ENCODE data around the gene TRIP4.
"Not testable (repeated sequence)": the region's sequence is repeated elsewhere in the genome, so short reads cannot be mapped to it uniquely, and the experiment has no call there.

TRIP4 gene

DNA sequence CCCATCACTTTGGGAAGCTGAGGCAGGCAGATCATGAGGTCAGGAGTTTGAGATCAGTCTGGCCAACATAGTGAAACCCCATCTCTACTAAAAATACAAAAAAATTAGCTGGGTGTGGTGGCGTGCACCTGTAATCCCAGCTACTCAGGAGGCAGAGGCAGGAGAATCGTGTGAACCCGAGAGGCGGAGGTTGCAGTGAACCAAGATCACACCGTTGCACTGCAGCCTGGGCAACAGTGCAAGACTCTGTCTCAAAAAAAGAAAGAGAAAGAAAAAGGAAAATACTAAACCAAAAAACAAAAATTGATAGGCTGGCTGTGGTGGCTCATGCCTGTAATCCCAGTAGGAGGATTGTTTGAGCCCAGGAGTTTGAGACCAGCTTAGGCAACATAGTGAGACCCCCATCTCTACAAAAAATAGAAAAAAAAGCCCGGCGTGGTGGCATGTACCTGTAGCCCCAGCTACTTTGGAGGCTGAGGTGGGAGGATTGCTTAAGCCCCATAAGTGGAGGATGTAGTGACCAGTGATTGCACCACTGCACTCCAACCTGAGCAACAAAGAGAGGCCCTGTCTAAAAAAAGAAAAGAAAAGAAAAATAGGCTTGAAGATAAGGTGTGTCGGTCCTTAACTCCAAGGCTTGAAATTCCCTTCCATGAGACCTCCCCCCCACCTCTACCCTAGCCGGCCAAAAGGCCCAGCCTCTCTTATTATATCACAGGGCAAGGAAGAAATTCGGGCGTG is 7.3 kb upstream of the TRIP4 start:
- not testable (repeated sequence) for DNase-seq (ENCODE audit: low read depth in 2 of 3, low spot score in 2 of 3)

DNA sequence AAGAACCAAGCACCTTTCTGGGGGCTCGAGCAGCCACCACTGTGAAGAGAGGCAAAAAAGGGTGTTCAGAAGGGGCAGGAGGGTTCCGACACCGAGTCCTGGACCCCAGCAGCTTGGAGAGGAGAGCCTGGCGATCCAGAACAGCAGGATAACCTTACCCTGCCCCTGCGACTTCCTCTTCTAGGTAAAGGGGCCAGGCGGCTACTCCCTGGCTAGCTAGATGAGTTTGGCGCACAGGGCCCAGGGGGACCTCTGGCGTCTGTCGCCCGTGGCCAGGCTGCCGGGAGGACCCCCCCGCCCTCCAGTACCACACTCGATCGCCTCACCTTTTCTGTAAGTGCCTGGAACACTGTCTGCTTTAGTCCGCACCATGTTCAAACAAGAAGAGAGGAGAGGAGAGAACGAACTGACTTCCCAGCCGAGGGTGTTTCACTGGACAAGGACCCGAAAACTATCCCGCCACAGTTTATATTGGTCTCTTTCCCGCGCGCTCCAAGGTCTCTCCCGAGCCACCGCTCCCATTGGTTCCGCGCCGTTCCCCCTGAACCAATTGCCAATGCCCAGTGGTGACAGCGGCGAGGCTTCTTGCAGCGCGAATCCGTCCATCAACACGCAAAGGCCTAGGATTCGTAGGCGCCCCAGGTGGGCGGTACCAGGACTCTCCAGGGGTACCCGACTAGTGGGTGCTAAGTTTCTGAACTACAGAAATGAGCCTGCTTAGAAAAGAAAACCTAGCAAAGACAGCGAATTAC is 6.5 kb upstream of the TRIP4 start, which contains the start of gene PCLAF:
Gene PCLAF, minus strand, starts transcription at position 442 of the 752 bp plus-strand sequence. Its CDS starts 70 bp downstream, at position 372.
- DNase-seq (ENCODE audit: low read depth in 2 of 3, low spot score in 2 of 3) = peak; percentile 70 to 90 (median 83)

DNA sequence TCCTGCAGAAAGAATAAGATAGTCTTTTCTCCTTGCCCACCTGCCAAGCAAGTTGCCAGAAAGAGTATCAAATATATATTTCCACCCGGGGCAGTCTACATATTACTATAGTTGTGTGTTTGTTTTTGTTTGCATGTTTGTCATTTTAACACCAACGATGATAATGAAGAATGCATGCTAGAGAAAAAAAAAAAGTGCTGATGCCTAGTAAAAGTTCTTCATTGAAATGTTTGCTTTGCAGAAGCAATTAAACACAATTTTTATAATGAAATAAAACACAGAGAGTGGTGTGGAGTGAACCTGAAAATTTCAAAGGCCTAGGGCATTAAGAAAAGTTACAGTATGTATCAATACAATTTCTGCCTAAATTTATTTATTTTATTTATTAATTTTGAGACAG is 3.9 kb upstream of the TRIP4 start:
- DNase-seq (ENCODE audit: low read depth in 2 of 3, low spot score in 2 of 3) = no peak

DNA sequence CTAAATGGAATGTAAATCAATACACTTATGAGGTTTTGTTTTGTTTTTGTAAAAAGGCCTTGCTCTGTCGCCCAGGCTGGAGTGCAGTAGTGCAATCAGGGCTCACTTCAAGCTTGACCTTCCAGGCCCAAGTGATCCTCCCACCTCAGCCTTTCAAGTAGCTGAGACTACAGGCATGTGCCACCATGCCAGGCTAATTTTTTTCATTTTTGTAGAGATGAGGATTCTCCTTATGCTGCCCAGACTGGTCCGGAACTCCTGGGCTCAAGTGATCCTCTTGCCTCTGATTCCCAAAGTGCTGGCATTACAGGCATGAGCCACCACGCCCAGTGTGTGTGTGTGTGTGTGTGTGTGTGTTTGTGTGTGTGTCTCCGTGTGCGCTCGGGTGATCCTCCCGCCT is 1.3 kb upstream of the TRIP4 start:
- no peak for DNase-seq (ENCODE audit: low read depth in 2 of 3, low spot score in 2 of 3)

DNA sequence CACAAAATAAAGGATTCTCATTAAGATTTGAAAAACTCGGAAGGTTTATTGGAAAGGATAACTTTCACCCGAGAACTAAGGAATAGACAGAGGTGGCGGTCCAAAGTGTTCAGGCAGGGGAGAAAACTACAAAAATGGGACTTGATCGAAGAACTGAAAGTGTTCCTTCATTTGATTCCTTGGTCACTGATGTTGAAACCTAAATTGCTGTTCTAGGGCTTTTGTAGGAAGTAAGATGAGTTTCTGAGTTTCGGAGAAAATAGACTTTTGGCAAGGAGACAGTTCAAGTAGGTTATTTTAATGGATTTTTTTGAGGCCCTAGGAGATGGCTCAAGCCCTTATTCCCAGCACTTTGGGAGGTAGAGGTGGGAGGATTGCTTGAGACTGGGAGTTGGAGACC is 1.4 kb downstream of the TRIP4 start:
- DNase-seq (ENCODE audit: low read depth in 2 of 3, low spot score in 2 of 3) = no peak

DNA sequence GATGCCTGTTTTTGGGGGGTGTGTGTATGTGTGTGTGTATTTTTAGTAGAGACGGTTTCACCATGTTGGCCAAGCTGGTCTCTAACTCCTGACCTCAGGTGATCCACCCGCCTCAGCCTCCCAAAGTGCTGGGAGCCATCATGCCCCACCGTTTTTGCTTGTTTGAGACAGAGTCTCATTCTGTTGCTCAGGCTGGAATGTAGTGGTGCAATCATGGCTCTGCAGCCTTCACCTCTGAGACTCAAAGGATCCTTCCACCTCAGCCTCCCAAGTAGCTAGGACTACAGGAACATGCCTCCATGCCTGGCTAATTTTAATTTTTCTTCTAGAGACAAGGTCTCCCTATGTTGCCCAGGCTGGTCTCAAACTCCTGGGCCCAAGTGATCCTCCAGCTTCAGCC is 4.8 kb downstream of the TRIP4 start:
- not testable (repeated sequence) for DNase-seq (ENCODE audit: low read depth in 2 of 3, low spot score in 2 of 3)

DNA sequence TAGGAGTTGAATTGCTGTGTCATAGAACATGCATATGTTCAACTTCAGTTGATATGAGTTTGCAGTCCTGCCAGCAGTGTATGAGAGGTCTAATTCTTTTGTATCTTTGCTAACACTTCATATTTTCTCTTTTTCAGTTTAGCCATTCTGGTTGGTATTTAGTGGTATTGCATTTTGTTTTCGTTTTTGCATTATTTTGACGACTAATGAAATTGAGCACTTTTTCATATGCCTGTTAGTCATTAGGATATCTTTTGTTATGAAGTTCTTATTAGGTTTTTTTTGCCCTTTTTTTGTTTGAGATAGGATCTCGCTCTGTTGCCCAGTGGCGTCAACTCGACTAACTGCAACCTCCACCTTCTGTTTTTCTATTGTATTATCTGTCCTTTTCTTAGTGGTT is 9.2 kb downstream of the TRIP4 start:
- no peak for DNase-seq (ENCODE audit: low read depth in 2 of 3, low spot score in 2 of 3)

DNA sequence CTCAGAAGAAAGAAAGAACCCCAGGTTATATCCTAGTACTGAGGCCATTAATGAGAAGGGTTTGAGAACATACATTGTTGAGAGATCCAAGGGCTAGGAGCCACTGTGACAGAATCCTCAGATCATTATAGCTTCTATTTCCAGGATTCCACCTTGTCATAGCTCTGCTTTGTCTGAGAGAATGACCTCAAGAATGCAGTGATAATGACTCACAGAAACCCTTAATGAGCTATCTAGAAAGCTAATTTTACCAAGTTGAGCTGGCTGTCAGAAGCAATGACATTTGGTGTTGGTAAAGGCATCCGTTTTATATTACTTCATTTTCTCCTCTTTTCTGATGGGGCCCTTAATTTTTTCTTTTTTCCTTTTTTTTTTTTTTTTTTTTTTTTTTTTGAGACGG is 10.9 kb downstream of the TRIP4 start:
- DNase-seq (ENCODE audit: low read depth in 2 of 3, low spot score in 2 of 3) = no peak

DNA sequence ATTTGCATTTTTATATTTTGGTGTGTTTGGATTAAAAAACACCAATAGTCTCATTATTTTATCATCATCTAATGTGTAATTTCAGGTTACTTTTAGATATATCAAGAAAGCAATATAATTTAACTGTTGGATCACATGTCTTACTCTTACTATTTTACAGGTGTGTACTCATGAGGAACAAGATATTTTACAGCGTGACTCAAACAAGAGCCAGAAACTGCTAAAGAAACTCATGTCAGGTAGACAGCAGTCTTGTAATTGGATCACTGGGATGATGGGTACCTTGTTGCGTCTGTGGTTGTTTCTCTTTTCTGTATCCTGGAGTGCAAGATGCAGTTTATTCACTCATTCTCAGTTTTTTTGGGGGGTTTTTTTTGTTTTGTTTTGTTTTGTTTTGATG is 12.9 kb downstream of the TRIP4 start:
- DNase-seq (ENCODE audit: low read depth in 2 of 3, low spot score in 2 of 3) = no peak

DNA sequence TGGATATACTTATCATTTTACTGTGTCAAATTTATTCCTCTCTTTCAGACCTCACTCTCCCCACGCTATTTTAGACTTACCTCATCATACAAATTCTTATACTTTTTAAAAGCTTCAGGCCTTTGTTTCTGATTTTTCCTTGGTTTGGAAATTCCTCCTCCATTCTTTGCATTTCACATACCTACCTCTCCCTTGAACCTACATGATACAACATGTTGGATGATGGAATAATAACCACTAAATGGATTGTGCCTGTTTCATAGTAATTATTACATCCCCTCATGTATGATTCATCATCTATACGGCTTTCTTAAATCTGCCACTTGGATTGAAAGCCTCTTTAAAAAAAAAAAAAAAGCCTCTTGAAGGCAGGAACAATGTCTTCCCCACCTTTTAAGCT is 24.6 kb downstream of the TRIP4 start:
- DNase-seq (ENCODE audit: low read depth in 2 of 3, low spot score in 2 of 3) = no peak

DNA sequence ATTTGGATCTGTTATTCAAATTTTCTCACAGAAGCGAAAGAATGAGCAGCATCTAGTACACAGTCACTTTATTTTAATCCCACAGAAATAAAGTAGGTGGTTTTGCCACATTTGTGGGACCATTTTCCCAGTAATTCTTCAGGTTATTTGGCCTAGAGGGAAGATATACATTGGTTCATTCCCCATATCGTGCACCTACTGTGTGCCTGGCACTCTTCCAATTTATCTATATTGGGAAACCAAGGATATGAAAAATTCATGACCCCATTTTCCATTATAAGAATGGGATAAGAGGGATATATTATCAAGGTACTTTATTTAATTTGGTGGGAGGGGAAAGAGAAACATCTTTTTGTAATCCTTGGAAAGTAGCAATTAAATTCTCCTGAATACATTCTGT is 35.1 kb downstream of the TRIP4 start:
- DNase-seq (ENCODE audit: low read depth in 2 of 3, low spot score in 2 of 3) = no peak

DNA sequence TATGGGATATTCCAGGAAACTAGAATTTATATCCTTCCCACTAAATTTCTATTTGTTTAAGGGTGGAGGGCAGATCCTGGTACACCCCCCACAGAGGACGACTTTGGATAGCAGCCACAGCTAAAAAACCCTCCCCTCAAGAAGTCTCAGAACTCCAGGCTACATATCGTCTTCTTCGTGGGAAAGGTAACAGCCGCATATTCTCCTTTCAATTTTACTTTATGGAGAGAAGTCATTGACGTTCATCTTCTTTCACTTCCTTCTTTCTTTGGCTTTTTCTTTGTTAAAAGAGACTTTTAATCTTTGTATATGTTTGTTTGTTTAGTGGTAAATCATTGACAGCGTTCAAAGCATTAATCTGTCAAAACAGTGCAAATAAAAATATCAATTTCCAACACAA is 36.3 kb downstream of the TRIP4 start:
- no peak for DNase-seq (ENCODE audit: low read depth in 2 of 3, low spot score in 2 of 3)

DNA sequence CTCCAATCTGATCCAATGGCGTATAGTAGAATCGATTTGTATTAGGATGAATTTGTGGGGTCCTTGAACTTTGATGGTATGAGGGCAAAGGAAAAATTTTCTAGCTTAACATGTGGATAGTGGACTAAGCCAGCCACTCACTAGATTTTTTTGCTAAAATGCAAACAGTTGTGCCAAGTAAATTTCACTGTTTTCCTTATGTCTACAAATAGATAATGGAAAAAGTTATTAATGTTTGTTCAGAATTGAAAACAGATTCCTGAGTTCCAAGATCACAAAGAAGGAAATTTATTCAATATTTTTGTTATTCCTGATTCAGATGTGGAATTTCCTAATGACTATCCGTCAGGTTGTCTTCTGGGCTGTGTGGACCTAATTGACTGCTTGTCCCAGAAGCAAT is 37.6 kb downstream of the TRIP4 start:
- DNase-seq (ENCODE audit: low read depth in 2 of 3, low spot score in 2 of 3) = no peak

DNA sequence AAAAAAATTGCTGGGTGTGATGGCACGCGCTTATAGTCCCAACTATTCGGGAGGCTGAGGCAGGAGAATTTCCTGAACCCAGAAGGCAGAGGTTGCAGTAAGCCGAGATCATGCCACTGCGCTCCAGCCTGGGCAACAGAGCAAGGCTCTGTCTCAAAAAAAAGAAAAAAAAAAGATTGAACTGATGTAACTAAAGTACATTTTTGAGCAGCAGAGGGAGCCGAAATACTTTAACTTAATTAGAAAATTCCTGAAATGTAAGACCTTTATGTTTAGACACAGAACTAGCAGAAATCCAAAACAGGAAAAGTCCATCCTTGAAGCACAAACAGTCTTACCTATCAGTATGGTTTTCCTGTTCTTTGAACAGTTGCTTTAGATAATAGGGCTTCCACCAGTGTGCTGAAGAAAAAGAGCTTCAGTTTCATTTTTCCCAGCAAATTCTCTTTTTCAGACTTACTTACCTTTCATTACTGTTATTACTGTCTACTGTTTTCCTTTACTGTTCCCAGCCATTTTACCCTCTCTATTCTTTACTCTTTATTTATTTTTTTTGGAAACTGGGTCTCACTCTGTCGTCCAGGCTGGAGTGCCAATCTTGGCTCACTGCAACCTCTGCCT is 39.3 kb downstream of the TRIP4 start:
- no peak for DNase-seq (ENCODE audit: low read depth in 2 of 3, low spot score in 2 of 3)

DNA sequence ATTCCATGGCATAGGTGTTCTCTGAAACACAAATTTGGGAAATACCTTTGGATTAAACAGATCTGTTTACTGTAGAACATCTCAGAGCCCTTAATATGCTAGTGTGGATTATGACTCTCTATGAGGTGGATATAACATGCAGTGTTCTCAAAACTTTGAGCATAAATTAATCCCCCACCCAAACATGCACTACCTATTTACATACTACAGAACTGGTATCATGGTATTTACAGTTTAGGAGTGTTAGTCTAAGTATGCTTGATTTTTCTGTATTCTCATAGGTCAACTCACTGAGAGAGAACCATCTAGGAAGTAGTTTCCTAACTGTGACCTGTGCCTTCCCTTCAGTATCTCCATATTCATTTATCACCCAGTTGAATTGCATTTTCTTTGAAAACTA is 41.8 kb downstream of the TRIP4 start:
- no peak for DNase-seq (ENCODE audit: low read depth in 2 of 3, low spot score in 2 of 3)

DNA sequence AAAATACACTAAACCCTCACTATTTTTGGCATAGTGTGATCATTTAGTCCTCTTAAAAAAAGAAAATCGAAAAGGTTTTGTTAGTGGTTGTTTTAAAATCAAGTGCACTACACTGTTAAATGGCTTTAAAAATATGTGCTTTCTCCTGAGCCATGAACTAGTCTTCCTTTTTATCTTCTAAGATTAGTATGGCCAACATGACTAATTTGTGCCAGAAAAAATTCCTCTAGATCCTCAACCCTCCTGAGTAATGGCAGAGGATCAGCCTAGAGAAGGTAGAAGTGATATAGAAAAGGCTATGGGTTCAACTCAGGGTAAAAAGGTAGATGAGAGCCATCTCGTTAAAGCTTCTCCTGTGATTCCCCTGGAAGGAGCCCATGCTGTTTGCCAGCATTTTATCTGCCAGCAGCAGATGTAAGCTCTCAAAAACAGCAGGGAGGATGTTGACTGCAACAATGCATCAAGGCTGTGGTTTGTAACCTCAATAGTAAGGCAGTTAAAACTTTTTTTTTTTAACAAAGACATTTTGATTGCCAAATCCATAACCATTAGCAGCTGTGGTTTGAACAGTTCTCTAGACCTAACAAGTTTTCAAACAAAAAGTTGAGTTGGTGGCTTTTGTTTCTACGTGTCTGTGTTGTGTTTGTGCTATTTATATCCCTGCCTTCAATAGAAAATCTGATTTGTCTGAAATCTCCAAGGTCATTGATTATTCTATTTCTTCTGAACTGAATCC is 42.5 kb downstream of the TRIP4 start:
- no peak for DNase-seq (ENCODE audit: low read depth in 2 of 3, low spot score in 2 of 3)

DNA sequence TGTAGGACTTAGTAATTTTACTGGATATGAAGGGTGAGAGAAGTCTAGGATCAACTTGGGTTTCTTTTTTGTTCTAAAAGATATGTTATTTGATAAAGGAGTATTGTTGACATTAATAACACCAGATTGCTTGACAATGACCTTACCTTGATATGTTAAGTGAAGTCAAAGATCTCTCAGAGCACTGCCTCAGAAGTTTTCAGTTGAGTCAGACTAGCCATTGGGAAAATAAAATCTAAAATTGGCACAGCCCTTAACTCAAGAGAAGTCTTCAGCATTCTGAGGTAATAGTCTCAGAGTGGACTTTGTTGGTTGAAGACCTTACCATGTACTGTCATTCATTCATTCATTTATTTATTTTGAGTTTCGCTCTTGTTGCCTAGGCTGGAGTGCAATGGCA is 50.3 kb downstream of the TRIP4 start:
- no peak for DNase-seq (ENCODE audit: low read depth in 2 of 3, low spot score in 2 of 3)

DNA sequence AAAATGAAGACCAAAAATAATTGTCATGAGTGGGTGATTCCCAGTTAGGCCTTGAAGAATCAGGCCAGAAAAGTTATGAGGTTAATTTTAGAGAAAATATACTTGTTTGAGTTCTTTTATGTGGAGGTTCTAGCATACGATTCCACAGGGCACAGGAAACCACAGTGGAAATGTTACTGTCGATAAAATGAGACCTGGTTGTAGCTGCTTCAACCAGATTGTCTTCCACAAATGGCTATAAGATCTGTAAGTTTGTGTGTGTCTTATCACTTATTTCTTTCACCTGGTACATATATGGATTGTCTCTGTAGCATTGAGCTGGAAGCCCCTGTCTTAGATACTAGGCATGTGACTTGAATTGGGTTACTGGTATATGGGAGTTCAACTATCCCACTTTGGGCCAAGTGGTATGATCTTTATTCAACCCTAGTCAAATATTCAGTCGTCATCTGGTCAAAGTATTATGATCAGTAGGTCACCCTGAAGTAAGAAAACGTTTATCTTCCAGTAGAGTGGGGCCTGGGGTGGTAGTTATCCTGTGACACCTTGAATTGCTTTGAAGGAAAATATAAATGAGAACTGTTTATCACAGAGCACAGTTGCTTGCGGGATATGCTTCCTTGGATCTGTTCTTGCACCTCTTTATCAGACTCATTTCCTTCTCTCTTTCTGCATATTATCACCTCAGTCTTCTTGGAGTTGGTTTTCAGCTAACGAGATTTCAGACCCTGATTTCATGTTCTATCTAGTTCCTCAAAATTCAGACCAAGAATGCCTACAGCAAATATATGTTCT is 51.2 kb downstream of the TRIP4 start:
- no peak for DNase-seq (ENCODE audit: low read depth in 2 of 3, low spot score in 2 of 3)

DNA sequence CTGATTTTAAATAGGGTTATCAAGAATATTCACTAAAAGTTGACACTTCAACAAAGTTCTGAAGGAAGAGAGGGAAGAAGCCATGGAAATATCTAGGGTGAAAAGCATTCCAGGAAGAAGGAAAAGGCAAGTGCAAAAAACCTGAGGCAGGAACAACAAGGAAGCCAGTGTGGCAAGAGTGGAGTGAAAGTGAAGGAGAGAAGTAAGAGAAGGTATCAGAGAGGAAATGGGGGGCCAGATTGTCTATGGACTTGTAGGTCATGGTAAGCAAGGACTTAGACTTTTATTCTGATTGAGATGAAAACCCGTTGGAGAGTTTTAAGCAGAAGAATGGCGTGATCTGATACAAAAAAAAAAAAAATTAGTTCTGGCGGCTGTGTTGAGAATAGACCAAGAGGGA is 54.2 kb downstream of the TRIP4 start:
- DNase-seq (ENCODE audit: low read depth in 2 of 3, low spot score in 2 of 3) = no peak

DNA sequence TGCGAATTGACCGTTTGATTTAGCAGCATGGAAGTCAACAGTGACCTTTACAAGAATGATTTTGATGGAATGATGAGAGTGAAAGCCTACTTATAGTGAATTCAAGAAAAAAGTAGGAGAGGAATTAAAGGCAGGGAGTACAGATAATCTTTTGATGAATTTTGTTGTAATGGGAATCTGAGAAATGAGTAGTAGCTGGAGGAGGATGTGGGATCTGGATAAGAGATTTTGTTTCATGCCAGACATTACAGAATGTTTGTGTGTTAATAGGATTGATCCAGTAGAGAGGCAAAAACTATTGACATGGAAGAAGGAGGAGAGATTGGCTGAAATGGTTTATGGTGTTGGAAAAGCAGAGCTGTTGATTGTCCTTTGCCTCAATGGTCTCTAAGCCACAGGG is 55.4 kb downstream of the TRIP4 start:
- no peak for DNase-seq (ENCODE audit: low read depth in 2 of 3, low spot score in 2 of 3)

Data from activated CD8-positive, alpha-beta memory T cell treated with anti-CD3 and anti-CD28 coated beads for 48 hours (primary cell).